HUES64 (cell line): ENCODE measurements around the gene CELF1.

Experiments
- H3K27ac ChIP-seq: 2 replicates; pipeline ENCODE4 v1.7.0; 2013; ENCODE audit warnings: low read depth, low read length, inconsistent platforms
- H3K27me3 ChIP-seq: 2 replicates; pipeline ENCODE4 v1.6.1; 2013; ENCODE audit warnings: mild to moderate bottlenecking, low read length; ENCODE audit not compliant: insufficient read depth
- H3K36me3 ChIP-seq: 2 replicates; pipeline ENCODE4 v1.6.1; 2013; ENCODE audit warnings: mild to moderate bottlenecking, low read length; ENCODE audit not compliant: insufficient read depth
- H3K4me1 ChIP-seq: 2 replicates; pipeline ENCODE4 v1.6.1; 2013; ENCODE audit warnings: mild to moderate bottlenecking, low read length, moderate library complexity; ENCODE audit not compliant: insufficient read depth
- H3K4me3 ChIP-seq: 2 replicates; pipeline ENCODE4 v1.5.1; 2013; ENCODE audit warnings: mild to moderate bottlenecking, low read length, moderate library complexity
- H3K9ac ChIP-seq: 2 replicates; pipeline ENCODE4 v1.6.1; 2013; ENCODE audit warnings: mild to moderate bottlenecking, low read depth, low read length
- H3K9me3 ChIP-seq: 2 replicates; pipeline ENCODE4 v1.6.1; 2013; ENCODE audit warnings: low read depth, low read length; ENCODE audit not compliant: insufficient read depth
- WGBS: fragments of 150-250, 120-280 bp; methylation state at CpG from one replicate; pipeline ENCODE4 v1.1.7; 2013; ENCODE audit warnings: missing lambda C conversion rate; 5-methylcytosine and 5-hydroxymethylcytosine counted together

CELF1 gene

GRCh38 chr11:47498149-47498548 is 54.8 kb downstream of the CELF1 start:
- Histone ChIP-seq H3K27me3 (no peaks in the 10 kb centered on the region), H3K4me1 (peaks cover 39% of the 10 kb centered on the region), H3K9ac (no peak overlapping the region), H3K9me3 (no peaks in the 10 kb centered on the region), H3K4me3 (no peak overlapping the region), H3K27ac (no peak overlapping the region), H3K36me3 (peaks cover 34% of the 10 kb centered on the region)
- WGBS, result 96% methylated on average over 3 of the region's 3 CpGs

GRCh38 chr11:47496808-47497207 is 56.1 kb downstream of the CELF1 start:
- H3K9me3 ChIP-seq, result no peaks in the 10 kb centered on the region
- H3K36me3 ChIP-seq, result peaks cover 29% of the 10 kb centered on the region
- no peak overlapping the region for H3K9ac ChIP-seq
- H3K4me1 ChIP-seq, result peaks cover 34% of the 10 kb centered on the region
- no peak overlapping the region for H3K4me3 ChIP-seq
- no peak overlapping the region for H3K27ac ChIP-seq
- no peaks in the 10 kb centered on the region for H3K27me3 ChIP-seq

- no peaks in the 10 kb centered on the region for H3K9me3 ChIP-seq
- H3K36me3 ChIP-seq, result peaks cover 29% of the 10 kb centered on the region
- no peak overlapping the region for H3K4me3 ChIP-seq
- H3K4me1 ChIP-seq, result peaks cover 25% of the 10 kb centered on the region
- 94% methylated on average over 1 of the region's 1 CpG for WGBS
- no peak overlapping the region for H3K9ac ChIP-seq
- no peak overlapping the region for H3K27ac ChIP-seq
- no peaks in the 10 kb centered on the region for H3K27me3 ChIP-seq
Observed at GRCh38 chr11:47495856-47496217, 57.1 kb downstream of the CELF1 start.

GRCh38 chr11:47495011-47495855 is 57.7 kb downstream of the CELF1 start:
- H3K9ac ChIP-seq, result no peak overlapping the region
- H3K36me3 ChIP-seq, result peaks cover 29% of the 10 kb centered on the region
- no peaks in the 10 kb centered on the region for H3K27me3 ChIP-seq
- no peak overlapping the region for H3K4me3 ChIP-seq
- H3K9me3 ChIP-seq, result no peaks in the 10 kb centered on the region
- no peak overlapping the region for H3K27ac ChIP-seq
- 93% methylated on average over 4 of the region's 4 CpGs for WGBS
- H3K4me1 ChIP-seq, result peaks cover 19% of the 10 kb centered on the region

GRCh38 chr11:47489395-47489755 is 63.6 kb downstream of the CELF1 start:
- H3K4me1 ChIP-seq, result no peaks in the 10 kb centered on the region
- H3K9me3 ChIP-seq, result no peaks in the 10 kb centered on the region
- H3K27me3 ChIP-seq, result no peaks in the 10 kb centered on the region
- 95% methylated on average over 2 of the region's 2 CpGs for WGBS
- H3K4me3 ChIP-seq, result no peak overlapping the region
- no peak overlapping the region for H3K27ac ChIP-seq
- H3K9ac ChIP-seq, result no peak overlapping the region
- peaks cover 59% of the 10 kb centered on the region for H3K36me3 ChIP-seq

- Histone ChIP-seq H3K27ac (0 out of 2 replicates have a peak overlapping the region, but pooled peaks have one; percentile 29), H3K9me3 (no peaks in the 10 kb centered on the region), H3K4me1 (no peaks in the 10 kb centered on the region), H3K27me3 (no peaks in the 10 kb centered on the region), H3K4me3 (no peak overlapping the region), H3K9ac (no peak overlapping the region), H3K36me3 (peaks cover 60% of the 10 kb centered on the region)
- WGBS, result 95% methylated on average over 6 of the region's 6 CpGs
Observed at GRCh38 chr11:47488674-47489394, 64.1 kb downstream of the CELF1 start.

GRCh38 chr11:47488111-47488510 is 64.8 kb downstream of the CELF1 start:
- WGBS, result 95% methylated on average over 3 of the region's 3 CpGs
- Histone ChIP-seq H3K9ac (no peak overlapping the region), H3K36me3 (peaks cover 63% of the 10 kb centered on the region), H3K9me3 (no peaks in the 10 kb centered on the region), H3K4me1 (no peaks in the 10 kb centered on the region), H3K27me3 (no peaks in the 10 kb centered on the region), H3K4me3 (no peak overlapping the region), H3K27ac (no peak overlapping the region)

GRCh38 chr11:47487421-47487820 is 65.5 kb downstream of the CELF1 start:
- WGBS, result 100% methylated on average over 1 of the region's 2 CpGs
- Histone ChIP-seq H3K9me3 (no peaks in the 10 kb centered on the region), H3K27ac (no peak overlapping the region), H3K9ac (no peak overlapping the region), H3K4me1 (no peaks in the 10 kb centered on the region), H3K27me3 (no peaks in the 10 kb centered on the region), H3K4me3 (no peak overlapping the region), H3K36me3 (peaks cover 70% of the 10 kb centered on the region)

GRCh38 chr11:47485107-47485506 is 67.8 kb downstream of the CELF1 start:
- Histone ChIP-seq H3K27ac (no peak overlapping the region), H3K4me1 (no peaks in the 10 kb centered on the region), H3K27me3 (no peaks in the 10 kb centered on the region), H3K36me3 (peaks cover 91% of the 10 kb centered on the region), H3K9me3 (no peaks in the 10 kb centered on the region), H3K4me3 (no peak overlapping the region), H3K9ac (no peak overlapping the region)
- WGBS, result 95% methylated on average over 7 of the region's 7 CpGs

- no peaks in the 10 kb centered on the region for H3K9me3 ChIP-seq
- H3K27me3 ChIP-seq, result no peaks in the 10 kb centered on the region
- H3K9ac ChIP-seq, result no peak overlapping the region
- 87% methylated on average over 1 of the region's 1 CpG for WGBS
- H3K4me1 ChIP-seq, result no peaks in the 10 kb centered on the region
- no peak overlapping the region for H3K27ac ChIP-seq
- no peak overlapping the region for H3K4me3 ChIP-seq
- peaks cover 95% of the 10 kb centered on the region for H3K36me3 ChIP-seq
Observed at GRCh38 chr11:47483457-47483856, 69.5 kb downstream of the CELF1 start.

- Histone ChIP-seq H3K27me3 (no peaks in the 10 kb centered on the region), H3K4me3 (no peak overlapping the region), H3K4me1 (no peaks in the 10 kb centered on the region), H3K9me3 (no peaks in the 10 kb centered on the region), H3K27ac (no peak overlapping the region), H3K36me3 (peaks cover 95% of the 10 kb centered on the region), H3K9ac (no peak overlapping the region)
- WGBS, result 98% methylated on average over 6 of the region's 6 CpGs
Observed at GRCh38 chr11:47480762-47481161, 72.2 kb downstream of the CELF1 start.
